CD4-positive, alpha-beta T cell (primary cell): Measurements from ENCODE around the gene SHISA5. TPM values are rescaled to one million over a fixed set of nuclear protein-coding genes. Genes with fewer than 3 reads are reported as not detected.

ENCODE experiments used
- ATAC-seq: fragments of 200-7000 bp; cut with Tn5 transposase; one replicate; pipeline ENCODE4 v1.10.0; 2022; ENCODE audit warnings: mild to moderate bottlenecking; ENCODE audit not compliant: poor library complexity
- CTCF ChIA-PET: fragments of 350-600 bp; sonication (Branson Sonifier 250); formaldehyde crosslinking; loops from one replicate; lab custom pipeline; 2021; ENCODE audit warnings: antibody characterized with exemption, inconsistent platforms; lab: Charles Lee
- POLR2A ChIA-PET: fragments of 350-600 bp; sonication (Branson Sonifier 250); formaldehyde crosslinking; loops from one replicate; lab custom pipeline; 2021; ENCODE audit warnings: antibody characterized with exemption, inconsistent platforms; lab: Charles Lee
- DNase-seq, 14 experiments: peaks; one replicate each; pipeline ENCODE4 v3.0.0-alpha.2; 2013 to 2020; ENCODE audit warnings: mixed read lengths in 2 of 14
- H3K27ac ChIP-seq, 2 donors: one replicate each; pipeline versions ENCODE4 v1.5.1 to v1.7.0; 2013; ENCODE audit warnings: low read length in 2 of 2, low read depth in 1 of 2, mild to moderate bottlenecking in 1 of 2
- H3K27me3 ChIP-seq, 2 experiments: 1 replicate in 1 of 2; 2 replicates in 1 of 2; pipeline versions ENCODE4 v1.6.1 to v1.7.0; 2013; ENCODE audit warnings: low read length in 2 of 2, control low read depth in 1 of 2, mild to moderate bottlenecking in 1 of 2, moderate library complexity in 1 of 2; ENCODE audit not compliant: insufficient read depth in 2 of 2, control insufficient read depth in 1 of 2
- H3K36me3 ChIP-seq: one replicate; pipeline ENCODE4 v1.6.1; 2013; ENCODE audit warnings: low read length, control low read depth; ENCODE audit not compliant: insufficient read depth
- H3K4me1 ChIP-seq: one replicate; pipeline ENCODE4 v1.6.1; 2013; ENCODE audit warnings: low read length, control low read depth; ENCODE audit not compliant: insufficient read depth
- H3K4me3 ChIP-seq: one replicate; pipeline ENCODE4 v1.5.1; 2013; ENCODE audit warnings: mild to moderate bottlenecking, low read length, moderate library complexity
- H3K9me3 ChIP-seq, 2 experiments: 1 replicate in 1 of 2; 2 replicates in 1 of 2; pipeline versions ENCODE4 v1.6.1 to v1.7.0; 2013; ENCODE audit warnings: low read length in 2 of 2, mild to moderate bottlenecking in 2 of 2, control low read depth in 1 of 2, moderate library complexity in 1 of 2; ENCODE audit not compliant: control insufficient read depth in 1 of 2, insufficient read depth in 1 of 2
- H3K27ac Mint-ChIP-seq: one replicate; pipeline ENCODE4 v1.8.0; 2020; ENCODE audit warnings: mixed read lengths
- H3K27me3 Mint-ChIP-seq: one replicate; pipeline ENCODE4 v1.8.0; 2021; ENCODE audit warnings: mixed read lengths
- H3K36me3 Mint-ChIP-seq: one replicate; pipeline ENCODE4 v1.8.0; 2021; ENCODE audit warnings: low read depth, mixed read lengths
- H3K4me1 Mint-ChIP-seq: one replicate; pipeline ENCODE4 v1.8.0; 2021; ENCODE audit warnings: low read depth, mixed read lengths
- H3K4me3 Mint-ChIP-seq: one replicate; pipeline ENCODE4 v1.8.0; 2020; ENCODE audit warnings: mild to moderate bottlenecking, mixed read lengths
- H3K9me3 Mint-ChIP-seq: one replicate; pipeline ENCODE4 v1.8.0; 2020; ENCODE audit warnings: mixed read lengths
- CTCF ChIP-seq: fragments of 200-600 bp; IDR thresholded peaks from one replicate; pipeline ENCODE4 v1.8.0; 2022; ENCODE audit warnings: antibody characterized with exemption, mild to moderate bottlenecking
- intact Hi-C, 2 experiments: fragments of 100-400 bp; cut with DNase I in 1 of 2; cut with micrococcal nuclease in 1 of 2; formaldehyde crosslinking; loops; one replicate each; pipeline versions ENCODE4 v1.15.1 to v1.9.0; 2023 to 2025; cut with DNase I, micrococcal nuclease
- polyA plus RNA-seq, 2 donors: library from polyadenylated mRNA; unstranded; fragments of 120-200 nt; gene quantifications; one replicate each; pipeline ENCODE4 v1.2.1, GENCODE V29; 2013
- total RNA-seq, 174 experiments: library from RNA in 2 of 174; stranded (reverse) in 2 of 174; gene quantifications; one replicate each; pipeline ENCODE4 v1.2.3 and lab custom pipeline; 2021 to 2026

The SHISA5 gene
- total RNA-seq = 100 to 1,000 TPM; 102 to 109 TPM
- 198 TPM for polyA plus RNA-seq (2013, experiment 1 of 2)
- polyA plus RNA-seq (2013, experiment 2 of 2) = 191 TPM
- 26.7 to 273 (median 135) reads per million in 172 experiments for total RNA-seq (lab: John Stamatoyannopoulos, UW)

GRCh38 chr3:48504051-48504946 is at the start of gene SHISA5:
Gene SHISA5 (minus strand): TSS chr3:48504174. CDS start chr3:48504094, 80 bp downstream.
- Histone ChIP-seq H3K4me1 (peaks cover 69% of the 10 kb centered on the region), H3K27ac (peak within 1 kb of the TSS; percentile 21 to 40), H3K4me3 (peak within 1 kb of the TSS; percentile 82), H3K9me3 (no peaks in the 10 kb centered on the region), H3K27me3 (no peaks in the 10 kb centered on the region), H3K36me3 (peaks cover 2% of the 10 kb centered on the region)
- ATAC-seq (peak; percentile 57), DNase-seq (peak in 13 of 14 experiments; percentile 27 to 71 (median 50))
- Mint-ChIP-seq H3K4me1 (peaks cover 66% of the 10 kb centered on the region), H3K27ac (peak within 1 kb of the TSS; percentile 78), H3K9me3 (no peaks in the 10 kb centered on the region), H3K36me3 (peaks cover 18% of the 10 kb centered on the region), H3K27me3 (no peaks in the 10 kb centered on the region), H3K4me3 (peak within 1 kb of the TSS; percentile 84)
- ChIA-PET POLR2A (interaction anchor here (0.8 to 3.1 kb wide), 7 partner anchors 11 to 99 kb away, joined by 3 to 21 read pairs (median 10); partner anchors contain the start of genes CCDC51 and TMA7), CTCF (interaction anchor here (1.0 kb wide), 1 partner anchor 68 kb away, joined by 4 read pairs; no protein-coding TSS in a partner anchor)
- intact Hi-C loops = loop anchor here in 1 of 2 experiments (5.0 kb wide), 1 partner anchor 232 kb away; no protein-coding TSS in a partner anchor
- TF ChIP-seq CTCF = no peak

- POLR2A ChIA-PET = no interaction called here
Observed at GRCh38 chr3:48553361-48553760, 49.4 kb upstream of the SHISA5 start.

More at GRCh38 chr3:48553361-48553760, 49.4 kb upstream of the SHISA5 start:
- H3K27ac ChIP-seq = no peak overlapping the region
- no peaks in the 10 kb centered on the region for H3K36me3 Mint-ChIP-seq
- ATAC-seq (no peak), DNase-seq (no peak)
- intact Hi-C loops = no loop called here
- no peaks in the 10 kb centered on the region for H3K9me3 Mint-ChIP-seq
- H3K4me3 Mint-ChIP-seq = peak overlapping the region; percentile 56
- H3K36me3 ChIP-seq = no peaks in the 10 kb centered on the region
- H3K27ac Mint-ChIP-seq = no peak overlapping the region
- no peaks in the 10 kb centered on the region for H3K27me3 ChIP-seq
- H3K27me3 Mint-ChIP-seq = no peaks in the 10 kb centered on the region
- peaks cover 32% of the 10 kb centered on the region for H3K4me1 ChIP-seq
- no peaks in the 10 kb centered on the region for H3K9me3 ChIP-seq
- H3K4me3 ChIP-seq = no peak overlapping the region
- CTCF ChIA-PET = interaction anchor here (1.3 to 2.3 kb wide), 2 partner anchors 117 to 152 kb away, joined by 7 to 8 read pairs; no protein-coding TSS in a partner anchor
- TF ChIP-seq CTCF = no peak
- H3K4me1 Mint-ChIP-seq = peaks cover 25% of the 10 kb centered on the region
